ENCODE data around the gene KREMEN1. TPM values are rescaled to one million over a fixed set of nuclear protein-coding genes. Genes with fewer than 3 reads are reported as not detected.

KREMEN1 gene
- total and polyA plus RNA-seq, 2 experiments from 2014 or later, result 1.8 to 3.8 TPM

DNA sequence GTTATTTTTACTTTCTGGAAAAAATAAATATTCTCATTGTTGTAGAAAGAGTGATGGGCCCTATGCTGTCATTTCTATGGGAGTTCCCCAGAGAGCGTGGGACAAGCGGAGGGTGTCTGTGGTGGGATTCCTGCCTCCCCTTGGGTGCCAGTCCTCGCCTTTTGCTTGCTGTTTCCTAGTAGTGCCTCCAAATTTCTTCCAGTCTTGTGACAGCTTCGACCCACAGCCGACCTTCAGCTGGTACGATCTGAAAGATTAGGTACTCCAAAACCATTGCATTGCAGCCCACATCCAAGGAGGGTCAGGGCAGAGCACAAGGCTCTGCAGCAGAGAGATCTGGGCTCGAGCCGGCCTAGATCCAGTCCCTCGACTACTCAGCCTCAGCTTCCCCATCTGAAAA, 73.9 kb downstream of the KREMEN1 start:
- H3K27me3 Mint-ChIP-seq (ENCODE audit: insufficient read depth, low read depth, poor library complexity), result peaks cover 9% of the 10 kb centered on the region
- Histone ChIP-seq H3K9me2 (ENCODE audit: insufficient read depth) (no peaks in the 10 kb centered on the region), H3K4me1 (ENCODE audit: insufficient read depth) (peaks cover 18% of the 10 kb centered on the region), H3K27me3 (ENCODE audit: insufficient read depth) (no peaks in the 10 kb centered on the region), H2AFZ (no peak overlapping the region), H3K4me2 (no peak overlapping the region), H3K79me2 (replicated peaks; ENCODE audit: insufficient read depth) (no peaks in the 10 kb centered on the region), H3K27ac (ENCODE audit: low read depth) (no peak overlapping the region), H3K36me3 (ENCODE audit: insufficient read depth) (no peaks in the 10 kb centered on the region), H3F3A (replicated peaks; ENCODE audit: low read depth) (0 out of 2 replicates have a peak, but pooled peaks cover 6% of the 10 kb centered on the region), H3K4me3 (no peak overlapping the region), H4K20me1 (replicated peaks; ENCODE audit: insufficient read depth) (no peaks in the 10 kb centered on the region)
- 0 out of 3 replicates have a peak, but pooled peaks cover 3% of the 10 kb centered on the region for H3K36me3 Mint-ChIP-seq (ENCODE audit: low read depth)
- no peak for ATAC-seq
- TF ChIP-seq EZH2phosphoT487 (IDR thresholded peaks at IDR 0.05; ENCODE audit: unreplicated experiment), result no peak
- TF ChIP-seq, protein P1, sequence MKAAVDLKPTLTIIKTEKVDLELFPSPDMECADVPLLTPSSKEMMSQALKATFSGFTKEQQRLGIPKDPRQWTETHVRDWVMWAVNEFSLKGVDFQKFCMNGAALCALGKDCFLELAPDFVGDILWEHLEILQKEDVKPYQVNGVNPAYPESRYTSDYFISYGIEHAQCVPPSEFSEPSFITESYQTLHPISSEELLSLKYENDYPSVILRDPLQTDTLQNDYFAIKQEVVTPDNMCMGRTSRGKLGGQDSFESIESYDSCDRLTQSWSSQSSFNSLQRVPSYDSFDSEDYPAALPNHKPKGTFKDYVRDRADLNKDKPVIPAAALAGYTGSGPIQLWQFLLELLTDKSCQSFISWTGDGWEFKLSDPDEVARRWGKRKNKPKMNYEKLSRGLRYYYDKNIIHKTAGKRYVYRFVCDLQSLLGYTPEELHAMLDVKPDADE (IDR thresholded peaks at IDR 0.05), result no peak
- no peak for TF ChIP-seq ZNF114 (CRISPR knock-in tag; IDR thresholded peaks at IDR 0.05)
- TF ChIP-seq, protein P2, sequence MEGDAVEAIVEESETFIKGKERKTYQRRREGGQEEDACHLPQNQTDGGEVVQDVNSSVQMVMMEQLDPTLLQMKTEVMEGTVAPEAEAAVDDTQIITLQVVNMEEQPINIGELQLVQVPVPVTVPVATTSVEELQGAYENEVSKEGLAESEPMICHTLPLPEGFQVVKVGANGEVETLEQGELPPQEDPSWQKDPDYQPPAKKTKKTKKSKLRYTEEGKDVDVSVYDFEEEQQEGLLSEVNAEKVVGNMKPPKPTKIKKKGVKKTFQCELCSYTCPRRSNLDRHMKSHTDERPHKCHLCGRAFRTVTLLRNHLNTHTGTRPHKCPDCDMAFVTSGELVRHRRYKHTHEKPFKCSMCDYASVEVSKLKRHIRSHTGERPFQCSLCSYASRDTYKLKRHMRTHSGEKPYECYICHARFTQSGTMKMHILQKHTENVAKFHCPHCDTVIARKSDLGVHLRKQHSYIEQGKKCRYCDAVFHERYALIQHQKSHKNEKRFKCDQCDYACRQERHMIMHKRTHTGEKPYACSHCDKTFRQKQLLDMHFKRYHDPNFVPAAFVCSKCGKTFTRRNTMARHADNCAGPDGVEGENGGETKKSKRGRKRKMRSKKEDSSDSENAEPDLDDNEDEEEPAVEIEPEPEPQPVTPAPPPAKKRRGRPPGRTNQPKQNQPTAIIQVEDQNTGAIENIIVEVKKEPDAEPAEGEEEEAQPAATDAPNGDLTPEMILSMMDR (conservative IDR thresholded peaks at IDR 0.05; ENCODE audit: low read depth in 2 of 2), result no peak
- TF ChIP-seq ZNF331 (CRISPR knock-in tag; IDR thresholded peaks at IDR 0.05; ENCODE audit: low read depth), result no peak
- TF ChIP-seq, protein P3, sequence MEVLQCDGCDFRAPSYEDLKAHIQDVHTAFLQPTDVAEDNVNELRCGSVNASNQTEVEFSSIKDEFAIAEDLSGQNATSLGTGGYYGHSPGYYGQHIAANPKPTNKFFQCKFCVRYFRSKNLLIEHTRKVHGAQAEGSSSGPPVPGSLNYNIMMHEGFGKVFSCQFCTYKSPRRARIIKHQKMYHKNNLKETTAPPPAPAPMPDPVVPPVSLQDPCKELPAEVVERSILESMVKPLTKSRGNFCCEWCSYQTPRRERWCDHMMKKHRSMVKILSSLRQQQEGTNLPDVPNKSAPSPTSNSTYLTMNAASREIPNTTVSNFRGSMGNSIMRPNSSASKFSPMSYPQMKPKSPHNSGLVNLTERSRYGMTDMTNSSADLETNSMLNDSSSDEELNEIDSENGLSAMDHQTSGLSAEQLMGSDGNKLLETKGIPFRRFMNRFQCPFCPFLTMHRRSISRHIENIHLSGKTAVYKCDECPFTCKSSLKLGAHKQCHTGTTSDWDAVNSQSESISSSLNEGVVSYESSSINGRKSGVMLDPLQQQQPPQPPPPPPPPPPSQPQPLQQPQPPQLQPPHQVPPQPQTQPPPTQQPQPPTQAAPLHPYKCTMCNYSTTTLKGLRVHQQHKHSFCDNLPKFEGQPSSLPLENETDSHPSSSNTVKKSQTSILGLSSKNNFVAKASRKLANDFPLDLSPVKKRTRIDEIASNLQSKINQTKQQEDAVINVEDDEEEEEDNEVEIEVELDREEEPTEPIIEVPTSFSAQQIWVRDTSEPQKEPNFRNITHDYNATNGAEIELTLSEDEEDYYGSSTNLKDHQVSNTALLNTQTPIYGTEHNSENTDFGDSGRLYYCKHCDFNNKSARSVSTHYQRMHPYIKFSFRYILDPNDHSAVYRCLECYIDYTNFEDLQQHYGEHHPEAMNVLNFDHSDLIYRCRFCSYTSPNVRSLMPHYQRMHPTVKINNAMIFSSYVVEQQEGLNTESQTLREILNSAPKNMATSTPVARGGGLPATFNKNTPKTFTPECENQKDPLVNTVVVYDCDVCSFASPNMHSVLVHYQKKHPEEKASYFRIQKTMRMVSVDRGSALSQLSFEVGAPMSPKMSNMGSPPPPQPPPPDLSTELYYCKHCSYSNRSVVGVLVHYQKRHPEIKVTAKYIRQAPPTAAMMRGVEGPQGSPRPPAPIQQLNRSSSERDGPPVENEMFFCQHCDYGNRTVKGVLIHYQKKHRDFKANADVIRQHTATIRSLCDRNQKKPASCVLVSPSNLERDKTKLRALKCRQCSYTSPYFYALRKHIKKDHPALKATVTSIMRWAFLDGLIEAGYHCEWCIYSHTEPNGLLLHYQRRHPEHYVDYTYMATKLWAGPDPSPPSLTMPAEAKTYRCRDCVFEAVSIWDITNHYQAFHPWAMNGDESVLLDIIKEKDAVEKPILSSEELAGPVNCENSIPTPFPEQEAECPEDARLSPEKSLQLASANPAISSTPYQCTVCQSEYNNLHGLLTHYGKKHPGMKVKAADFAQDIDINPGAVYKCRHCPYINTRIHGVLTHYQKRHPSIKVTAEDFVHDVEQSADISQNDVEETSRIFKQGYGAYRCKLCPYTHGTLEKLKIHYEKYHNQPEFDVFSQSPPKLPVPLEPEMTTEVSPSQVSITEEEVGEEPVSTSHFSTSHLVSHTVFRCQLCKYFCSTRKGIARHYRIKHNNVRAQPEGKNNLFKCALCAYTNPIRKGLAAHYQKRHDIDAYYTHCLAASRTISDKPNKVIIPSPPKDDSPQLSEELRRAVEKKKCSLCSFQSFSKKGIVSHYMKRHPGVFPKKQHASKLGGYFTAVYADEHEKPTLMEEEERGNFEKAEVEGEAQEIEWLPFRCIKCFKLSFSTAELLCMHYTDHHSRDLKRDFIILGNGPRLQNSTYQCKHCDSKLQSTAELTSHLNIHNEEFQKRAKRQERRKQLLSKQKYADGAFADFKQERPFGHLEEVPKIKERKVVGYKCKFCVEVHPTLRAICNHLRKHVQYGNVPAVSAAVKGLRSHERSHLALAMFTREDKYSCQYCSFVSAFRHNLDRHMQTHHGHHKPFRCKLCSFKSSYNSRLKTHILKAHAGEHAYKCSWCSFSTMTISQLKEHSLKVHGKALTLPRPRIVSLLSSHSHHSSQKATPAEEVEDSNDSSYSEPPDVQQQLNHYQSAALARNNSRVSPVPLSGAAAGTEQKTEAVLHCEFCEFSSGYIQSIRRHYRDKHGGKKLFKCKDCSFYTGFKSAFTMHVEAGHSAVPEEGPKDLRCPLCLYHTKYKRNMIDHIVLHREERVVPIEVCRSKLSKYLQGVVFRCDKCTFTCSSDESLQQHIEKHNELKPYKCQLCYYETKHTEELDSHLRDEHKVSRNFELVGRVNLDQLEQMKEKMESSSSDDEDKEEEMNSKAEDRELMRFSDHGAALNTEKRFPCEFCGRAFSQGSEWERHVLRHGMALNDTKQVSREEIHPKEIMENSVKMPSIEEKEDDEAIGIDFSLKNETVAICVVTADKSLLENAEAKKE (CRISPR knock-in tag; IDR thresholded peaks at IDR 0.05), result no peak
- TF ChIP-seq CREB1 (CRISPR knock-in tag; IDR thresholded peaks at IDR 0.05; ENCODE audit: low read depth), result no peak
- no peak for TF ChIP-seq STAT1 (IDR thresholded peaks at IDR 0.05; ENCODE audit: unreplicated experiment)
- no peak for TF ChIP-seq JUNB (IDR thresholded peaks at IDR 0.05; ENCODE audit: unreplicated experiment)
- no peak for TF ChIP-seq POLR2AphosphoS5 (IDR thresholded peaks at IDR 0.05; ENCODE audit: low read depth)
- TF ChIP-seq NANOG (IDR thresholded peaks at IDR 0.05; ENCODE audit: borderline replicate concordance), result no peak
- TF ChIP-seq, protein P4, sequence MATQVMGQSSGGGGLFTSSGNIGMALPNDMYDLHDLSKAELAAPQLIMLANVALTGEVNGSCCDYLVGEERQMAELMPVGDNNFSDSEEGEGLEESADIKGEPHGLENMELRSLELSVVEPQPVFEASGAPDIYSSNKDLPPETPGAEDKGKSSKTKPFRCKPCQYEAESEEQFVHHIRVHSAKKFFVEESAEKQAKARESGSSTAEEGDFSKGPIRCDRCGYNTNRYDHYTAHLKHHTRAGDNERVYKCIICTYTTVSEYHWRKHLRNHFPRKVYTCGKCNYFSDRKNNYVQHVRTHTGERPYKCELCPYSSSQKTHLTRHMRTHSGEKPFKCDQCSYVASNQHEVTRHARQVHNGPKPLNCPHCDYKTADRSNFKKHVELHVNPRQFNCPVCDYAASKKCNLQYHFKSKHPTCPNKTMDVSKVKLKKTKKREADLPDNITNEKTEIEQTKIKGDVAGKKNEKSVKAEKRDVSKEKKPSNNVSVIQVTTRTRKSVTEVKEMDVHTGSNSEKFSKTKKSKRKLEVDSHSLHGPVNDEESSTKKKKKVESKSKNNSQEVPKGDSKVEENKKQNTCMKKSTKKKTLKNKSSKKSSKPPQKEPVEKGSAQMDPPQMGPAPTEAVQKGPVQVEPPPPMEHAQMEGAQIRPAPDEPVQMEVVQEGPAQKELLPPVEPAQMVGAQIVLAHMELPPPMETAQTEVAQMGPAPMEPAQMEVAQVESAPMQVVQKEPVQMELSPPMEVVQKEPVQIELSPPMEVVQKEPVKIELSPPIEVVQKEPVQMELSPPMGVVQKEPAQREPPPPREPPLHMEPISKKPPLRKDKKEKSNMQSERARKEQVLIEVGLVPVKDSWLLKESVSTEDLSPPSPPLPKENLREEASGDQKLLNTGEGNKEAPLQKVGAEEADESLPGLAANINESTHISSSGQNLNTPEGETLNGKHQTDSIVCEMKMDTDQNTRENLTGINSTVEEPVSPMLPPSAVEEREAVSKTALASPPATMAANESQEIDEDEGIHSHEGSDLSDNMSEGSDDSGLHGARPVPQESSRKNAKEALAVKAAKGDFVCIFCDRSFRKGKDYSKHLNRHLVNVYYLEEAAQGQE (IDR thresholded peaks at IDR 0.05; ENCODE audit: unreplicated experiment), result no peak
- TF ChIP-seq EZH2 (IDR thresholded peaks at IDR 0.05; ENCODE audit: low read depth, unreplicated experiment), result no peak
- H3K4me3 Mint-ChIP-seq, result no peak overlapping the region
- no peak for DNase-seq (ENCODE audit: low spot score)
- no peaks in the 10 kb centered on the region for H3K9me3 Mint-ChIP-seq
- peaks cover 27% of the 10 kb centered on the region for H3K4me1 Mint-ChIP-seq
- H3K27ac Mint-ChIP-seq, result no peak overlapping the region
